ENCODE measurements around the gene GATD1.

Gene GATD1

DNA sequence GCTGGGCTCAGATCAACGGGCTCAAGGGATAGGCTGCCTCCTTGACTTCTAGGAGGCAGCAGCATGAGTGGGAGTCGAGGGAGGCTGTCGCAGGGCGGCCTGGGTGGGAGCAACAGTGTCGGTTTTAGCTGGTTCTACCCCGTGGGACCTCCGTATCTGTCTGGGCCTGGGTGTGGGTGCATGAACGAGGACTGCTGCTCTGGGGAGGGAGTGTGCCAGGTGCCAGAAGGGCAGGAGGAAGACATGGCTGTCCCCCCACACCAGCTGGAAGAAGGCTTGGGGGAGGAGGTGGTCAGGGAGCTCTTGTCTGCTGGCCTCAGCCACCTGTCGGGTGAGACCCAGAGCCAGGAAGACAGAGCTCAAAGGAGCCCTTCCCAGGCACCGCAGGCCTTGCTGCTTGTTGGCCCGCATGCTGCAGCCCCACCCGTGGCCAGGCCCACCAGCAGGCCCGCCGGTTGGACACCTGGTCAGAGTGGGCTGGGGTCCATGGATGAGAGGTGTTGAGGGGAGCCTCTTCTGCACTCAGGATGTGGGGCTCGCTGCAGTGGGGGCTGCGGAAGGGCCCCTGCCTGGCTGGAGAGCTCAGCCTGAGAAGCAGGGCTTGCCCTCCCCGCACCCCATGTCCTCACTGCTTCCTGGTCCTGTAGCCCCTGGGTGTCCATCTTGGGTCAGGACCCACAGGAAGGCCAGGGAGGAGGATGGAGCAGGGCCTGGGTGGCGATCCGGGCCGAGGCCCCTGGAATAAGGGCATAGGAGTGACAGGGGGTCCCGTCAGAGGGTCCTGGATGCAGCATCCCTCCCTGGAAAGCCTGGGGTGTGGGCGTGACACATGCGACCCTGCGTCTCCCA lies 9.2 kb upstream of the GATD1 start:
- TF ChIP-seq EZH2phosphoT487 (IDR thresholded peaks at IDR 0.05; ENCODE audit: low read depth), result no peak
- no peak overlapping the region for H3K9ac ChIP-seq (ENCODE audit: low read length)
- H3K27me3 ChIP-seq (ENCODE audit: low read depth, low read length), result no peaks in the 10 kb centered on the region
- no peaks in the 10 kb centered on the region for H3K36me3 ChIP-seq (replicated peaks; ENCODE audit: low read depth, low read length)
- no peak overlapping the region for H2AFZ ChIP-seq (ENCODE audit: low read depth, low read length)
- no peak overlapping the region for H3K4me3 ChIP-seq (ENCODE audit: low read length)
- no peak overlapping the region for H3K4me2 ChIP-seq (ENCODE audit: low read length)
- peaks cover 7% of the 10 kb centered on the region; the same call in 1 of the 2 replicates for H4K20me1 ChIP-seq (ENCODE audit: insufficient read depth, low read length)
- H3K9me3 ChIP-seq (ENCODE audit: insufficient read depth, low read length), result no peaks in the 10 kb centered on the region
- H3K79me2 ChIP-seq (ENCODE audit: low read length), result no peaks in the 10 kb centered on the region
- peaks cover 4% of the 10 kb centered on the region; the same call in 1 of the 2 replicates for H3K4me1 ChIP-seq (ENCODE audit: low read length)
- no peak overlapping the region for H3K27ac ChIP-seq (ENCODE audit: low read length)

DNA sequence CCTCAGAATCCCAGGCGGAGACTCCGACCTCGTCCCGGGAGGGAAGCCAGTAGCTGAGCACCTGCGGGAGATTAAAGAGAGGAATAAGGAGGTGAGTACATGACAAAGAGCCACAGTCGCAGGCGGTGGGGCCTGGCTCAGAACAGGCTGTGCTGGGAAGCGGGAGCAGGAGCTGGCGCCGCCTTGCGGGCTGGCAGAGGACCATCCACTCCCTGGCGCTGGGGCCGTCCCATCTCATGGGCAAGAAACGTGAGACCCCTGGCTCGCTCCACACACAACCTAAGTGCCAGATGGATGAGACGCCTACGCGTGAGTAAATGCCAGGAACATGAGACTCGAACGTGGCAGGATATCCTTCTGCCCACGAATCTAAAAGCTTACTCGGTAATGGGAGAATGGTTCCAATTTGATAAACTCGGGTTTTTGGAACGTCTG lies 6.3 kb upstream of the GATD1 start:
- H3K27ac ChIP-seq (ENCODE audit: low read length), result no peak overlapping the region
- peaks cover under 1% of the 10 kb centered on the region; the same call in 1 of the 2 replicates for H3K79me2 ChIP-seq (ENCODE audit: low read length)
- H3K9me3 ChIP-seq (ENCODE audit: insufficient read depth, low read length), result no peaks in the 10 kb centered on the region
- no peak overlapping the region for H3K4me3 ChIP-seq (ENCODE audit: low read length)
- no peaks in the 10 kb centered on the region for H3K27me3 ChIP-seq (ENCODE audit: low read depth, low read length)
- H2AFZ ChIP-seq (ENCODE audit: low read depth, low read length), result no peak overlapping the region
- peaks cover 4% of the 10 kb centered on the region; the same call in 1 of the 2 replicates for H3K4me1 ChIP-seq (ENCODE audit: low read length)
- no peaks in the 10 kb centered on the region for H4K20me1 ChIP-seq (ENCODE audit: insufficient read depth, low read length)
- H3K4me2 ChIP-seq (ENCODE audit: low read length), result no peak overlapping the region
- TF ChIP-seq EZH2phosphoT487 (IDR thresholded peaks at IDR 0.05; ENCODE audit: low read depth), result no peak
- TF ChIP-seq, protein P1, sequence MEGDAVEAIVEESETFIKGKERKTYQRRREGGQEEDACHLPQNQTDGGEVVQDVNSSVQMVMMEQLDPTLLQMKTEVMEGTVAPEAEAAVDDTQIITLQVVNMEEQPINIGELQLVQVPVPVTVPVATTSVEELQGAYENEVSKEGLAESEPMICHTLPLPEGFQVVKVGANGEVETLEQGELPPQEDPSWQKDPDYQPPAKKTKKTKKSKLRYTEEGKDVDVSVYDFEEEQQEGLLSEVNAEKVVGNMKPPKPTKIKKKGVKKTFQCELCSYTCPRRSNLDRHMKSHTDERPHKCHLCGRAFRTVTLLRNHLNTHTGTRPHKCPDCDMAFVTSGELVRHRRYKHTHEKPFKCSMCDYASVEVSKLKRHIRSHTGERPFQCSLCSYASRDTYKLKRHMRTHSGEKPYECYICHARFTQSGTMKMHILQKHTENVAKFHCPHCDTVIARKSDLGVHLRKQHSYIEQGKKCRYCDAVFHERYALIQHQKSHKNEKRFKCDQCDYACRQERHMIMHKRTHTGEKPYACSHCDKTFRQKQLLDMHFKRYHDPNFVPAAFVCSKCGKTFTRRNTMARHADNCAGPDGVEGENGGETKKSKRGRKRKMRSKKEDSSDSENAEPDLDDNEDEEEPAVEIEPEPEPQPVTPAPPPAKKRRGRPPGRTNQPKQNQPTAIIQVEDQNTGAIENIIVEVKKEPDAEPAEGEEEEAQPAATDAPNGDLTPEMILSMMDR (IDR thresholded peaks at IDR 0.05; ENCODE audit: low read depth, low read length), result no peak
- H3K9ac ChIP-seq (ENCODE audit: low read length), result no peak overlapping the region
- peaks cover 6% of the 10 kb centered on the region for H3K36me3 ChIP-seq (replicated peaks; ENCODE audit: low read depth, low read length)

DNA sequence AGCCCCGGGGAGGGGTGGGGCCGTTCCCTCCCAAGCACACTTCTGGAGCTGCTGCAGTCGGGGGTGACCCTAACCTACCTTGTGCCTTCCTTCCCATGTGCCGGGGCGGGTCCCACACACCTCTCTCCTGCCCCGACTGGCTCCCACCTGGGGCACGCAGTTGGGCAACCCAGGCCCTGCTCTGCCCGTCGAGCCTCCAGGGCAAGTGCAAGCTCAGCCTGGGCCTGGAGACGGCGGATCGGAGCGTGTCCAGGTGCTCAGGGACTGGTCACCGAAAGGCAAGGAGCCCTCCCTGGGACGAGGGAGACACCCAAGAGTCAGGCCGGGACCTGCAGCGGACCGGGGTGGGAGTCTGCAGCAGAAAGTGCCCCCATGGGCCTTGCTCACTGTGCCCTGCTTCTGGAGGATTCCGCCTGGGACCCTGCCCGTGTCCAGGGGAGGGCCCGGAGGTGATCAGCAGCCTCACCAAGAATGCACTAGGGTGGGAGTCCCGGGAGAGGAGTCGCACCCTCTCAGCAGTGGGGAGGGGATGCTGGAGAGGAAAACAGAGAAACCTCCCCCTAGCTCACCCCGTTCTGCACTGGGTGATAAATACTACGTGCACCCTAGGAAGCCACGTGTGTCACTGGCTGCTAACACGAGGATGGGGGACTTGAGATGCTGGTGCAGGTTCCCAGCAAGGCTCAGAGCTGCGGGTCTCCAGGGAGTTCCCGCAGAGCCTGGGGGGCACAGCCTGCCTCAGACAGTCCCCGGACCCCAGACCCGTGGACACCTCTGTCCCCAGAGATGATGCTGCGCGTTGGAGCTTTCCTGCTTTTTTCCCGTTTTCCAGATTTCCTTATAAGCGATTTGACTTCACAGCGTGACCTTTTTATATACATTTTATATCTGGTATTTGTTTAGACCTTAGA lies 5.2 kb upstream of the GATD1 start:
- Histone ChIP-seq H3K4me3 (ENCODE audit: low read length) (no peak overlapping the region), H3K9me3 (ENCODE audit: insufficient read depth, low read length) (no peaks in the 10 kb centered on the region), H3K4me2 (ENCODE audit: low read length) (no peak overlapping the region), H3K36me3 (replicated peaks; ENCODE audit: low read depth, low read length) (peaks cover 6% of the 10 kb centered on the region), H3K27me3 (ENCODE audit: low read depth, low read length) (no peaks in the 10 kb centered on the region), H4K20me1 (ENCODE audit: insufficient read depth, low read length) (no peaks in the 10 kb centered on the region), H3K27ac (ENCODE audit: low read length) (no peak overlapping the region), H3K79me2 (ENCODE audit: low read length) (peaks cover 11% of the 10 kb centered on the region), H3K9ac (ENCODE audit: low read length) (no peak overlapping the region), H3K4me1 (ENCODE audit: low read length) (peaks cover 5% of the 10 kb centered on the region), H2AFZ (ENCODE audit: low read depth, low read length) (no peak overlapping the region)
- TF ChIP-seq EZH2phosphoT487 (IDR thresholded peaks at IDR 0.05; ENCODE audit: low read depth), result no peak
- TF ChIP-seq, protein P1 (IDR thresholded peaks at IDR 0.05; ENCODE audit: low read depth, low read length), result no peak

DNA sequence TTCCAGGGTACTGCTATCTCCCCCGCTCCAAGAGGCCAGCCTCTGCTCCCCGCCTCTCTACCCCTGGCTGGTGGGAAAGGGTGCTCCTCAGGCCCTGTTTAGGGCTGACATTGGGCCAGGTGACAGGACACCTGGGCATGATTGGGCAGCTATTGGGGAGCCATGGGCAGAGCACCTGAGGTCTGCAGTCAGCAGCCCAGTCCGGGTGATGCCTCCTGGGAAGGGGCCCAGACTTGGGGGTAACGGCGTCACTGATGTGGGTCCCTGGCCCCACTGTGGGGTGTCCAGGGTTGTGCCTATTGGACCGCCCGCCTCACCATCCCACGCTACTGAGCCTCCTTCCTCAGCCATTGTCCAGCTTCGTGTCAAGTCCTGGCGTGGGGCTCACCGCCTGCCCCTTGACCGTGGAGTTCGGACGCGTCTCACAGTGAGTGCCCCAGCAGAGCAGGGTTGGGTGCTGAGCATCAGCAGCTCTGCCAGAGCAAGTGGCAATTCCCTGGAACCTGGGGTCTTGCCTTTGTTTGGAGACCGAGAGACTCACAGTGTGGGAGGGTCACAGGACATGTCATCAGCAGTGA lies 2.8 kb upstream of the GATD1 start:
- no peaks in the 10 kb centered on the region for H3K27me3 ChIP-seq (ENCODE audit: low read depth, low read length)
- H4K20me1 ChIP-seq (ENCODE audit: insufficient read depth, low read length), result peaks cover 13% of the 10 kb centered on the region
- no peaks in the 10 kb centered on the region for H3K9me3 ChIP-seq (ENCODE audit: insufficient read depth, low read length)
- H3K27ac ChIP-seq (ENCODE audit: low read length), result no peak overlapping the region
- TF ChIP-seq, protein P1 (IDR thresholded peaks at IDR 0.05; ENCODE audit: low read depth, low read length), result no peak
- TF ChIP-seq EZH2phosphoT487 (IDR thresholded peaks at IDR 0.05; ENCODE audit: low read depth), result no peak
- H3K4me1 ChIP-seq (ENCODE audit: low read length), result peaks cover 10% of the 10 kb centered on the region
- H3K9ac ChIP-seq (ENCODE audit: low read length), result no peak overlapping the region
- H2AFZ ChIP-seq (ENCODE audit: low read depth, low read length), result no peak overlapping the region
- peaks cover 35% of the 10 kb centered on the region for H3K79me2 ChIP-seq (ENCODE audit: low read length)
- no peak overlapping the region for H3K4me2 ChIP-seq (ENCODE audit: low read length)
- no peak overlapping the region for H3K4me3 ChIP-seq (ENCODE audit: low read length)
- peaks cover 6% of the 10 kb centered on the region for H3K36me3 ChIP-seq (replicated peaks; ENCODE audit: low read depth, low read length)
